Muscle layer of colon (tissue), 2 donors: ENCODE results near the gene ADCY9.
"Not testable (repeated sequence)": the region's sequence is repeated elsewhere in the genome, so short reads cannot be mapped to it uniquely, and the experiment has no call there.

Experiments
- H3K27ac ChIP-seq: one replicate; pipeline ENCODE4 v1.7.0; 2013; ENCODE audit warnings: low read depth, mild to moderate bottlenecking, low read length, moderate library complexity
- H3K27me3 ChIP-seq, 2 donors: one replicate each; pipeline ENCODE4 v1.7.0; 2013; ENCODE audit warnings: low read length in 2 of 2, mild to moderate bottlenecking in 2 of 2; ENCODE audit not compliant: insufficient read depth in 2 of 2, control insufficient read depth in 1 of 2
- H3K36me3 ChIP-seq: one replicate; pipeline ENCODE4 v1.7.0; 2013; ENCODE audit warnings: mild to moderate bottlenecking, low read length; ENCODE audit not compliant: insufficient read depth
- H3K4me1 ChIP-seq: one replicate; pipeline ENCODE4 v1.7.0; 2013; ENCODE audit warnings: mild to moderate bottlenecking, low read length; ENCODE audit not compliant: insufficient read depth
- H3K4me3 ChIP-seq, 2 donors: one replicate each; pipeline ENCODE4 v1.7.0; 2013; ENCODE audit warnings: low read length in 2 of 2, low read depth in 1 of 2, mild to moderate bottlenecking in 1 of 2, moderate library complexity in 1 of 2
- H3K9ac ChIP-seq: one replicate; pipeline ENCODE4 v1.7.0; 2013; ENCODE audit warnings: low read length
- H3K9me3 ChIP-seq: one replicate; pipeline ENCODE4 v1.7.0; 2013; ENCODE audit warnings: mild to moderate bottlenecking, low read length
- donor health status: abdominal sarcoma.
- donor health status: Adenocarcinoma of cecum.

The ADCY9 gene

GRCh38 chr16:4116325-4117249, at the start of gene ADCY9:
Gene ADCY9 (minus strand): TSS chr16:4116442. CDS start chr16:4115442, 1,000 bp downstream.
- H3K36me3 ChIP-seq, result no peaks in the 10 kb centered on the region
- H3K9me3 ChIP-seq, result no peaks in the 10 kb centered on the region
- H3K27ac ChIP-seq, result peak within 1 kb of the TSS; percentile 90
- peak within 1 kb of the TSS; percentile 71 for H3K9ac ChIP-seq
- no peaks in the 10 kb centered on the region for H3K27me3 ChIP-seq
- H3K4me3 ChIP-seq, result peak within 1 kb of the TSS; percentile 72 to 74
- peaks cover 31% of the 10 kb centered on the region for H3K4me1 ChIP-seq

- Histone ChIP-seq H3K9me3 (no peaks in the 10 kb centered on the region), H3K36me3 (no peaks in the 10 kb centered on the region)
Observed at GRCh38 chr16:4160658-4161430, 44.6 kb upstream of the ADCY9 start.

GRCh38 chr16:4159726-4160125, 43.5 kb upstream of the ADCY9 start:
- Histone ChIP-seq H3K4me1 (no peaks in the 10 kb centered on the region), H3K9ac (no peak overlapping the region), H3K4me3 (no peak overlapping the region), H3K27ac (no peak overlapping the region), H3K36me3 (no peaks in the 10 kb centered on the region), H3K27me3 (no peaks in the 10 kb centered on the region), H3K9me3 (no peaks in the 10 kb centered on the region)

More at GRCh38 chr16:4160658-4161430, 44.6 kb upstream of the ADCY9 start:
- no peaks in the 10 kb centered on the region for H3K4me1 ChIP-seq
- no peak overlapping the region for H3K27ac ChIP-seq
- H3K27me3 ChIP-seq, result no peaks in the 10 kb centered on the region
- H3K9ac ChIP-seq, result no peak overlapping the region
- H3K4me3 ChIP-seq, result no peak overlapping the region

- Histone ChIP-seq H3K27me3 (no peaks in the 10 kb centered on the region), H3K9ac (no peak overlapping the region), H3K36me3 (no peaks in the 10 kb centered on the region), H3K9me3 (no peaks in the 10 kb centered on the region), H3K27ac (no peak overlapping the region), H3K4me3 (no peak overlapping the region), H3K4me1 (no peaks in the 10 kb centered on the region)
Observed at GRCh38 chr16:4158143-4159093, 42.2 kb upstream of the ADCY9 start.

GRCh38 chr16:4157376-4157825, 41.2 kb upstream of the ADCY9 start:
- Histone ChIP-seq H3K9me3 (no peaks in the 10 kb centered on the region), H3K27me3 (no peaks in the 10 kb centered on the region), H3K4me1 (no peaks in the 10 kb centered on the region), H3K4me3 (no peak overlapping the region), H3K9ac (no peak overlapping the region), H3K36me3 (no peaks in the 10 kb centered on the region), H3K27ac (no peak overlapping the region)

- H3K4me1 ChIP-seq, H3K36me3 ChIP-seq, H3K9ac ChIP-seq, H3K27me3 ChIP-seq, H3K9me3 ChIP-seq, H3K27ac ChIP-seq, H3K4me3 ChIP-seq: not testable (repeated sequence)
Observed at GRCh38 chr16:4156503-4156902, 40.3 kb upstream of the ADCY9 start.

GRCh38 chr16:4153364-4153763, 37.1 kb upstream of the ADCY9 start:
- not testable (repeated sequence) for H3K9me3 ChIP-seq, H3K27ac ChIP-seq, H3K4me1 ChIP-seq, H3K36me3 ChIP-seq, H3K9ac ChIP-seq, H3K4me3 ChIP-seq, H3K27me3 ChIP-seq

- H3K27ac ChIP-seq, result no peak overlapping the region
- no peaks in the 10 kb centered on the region for H3K4me1 ChIP-seq
- H3K9ac ChIP-seq, result no peak overlapping the region
- no peaks in the 10 kb centered on the region for H3K9me3 ChIP-seq
- no peaks in the 10 kb centered on the region for H3K27me3 ChIP-seq
- H3K4me3 ChIP-seq, result no peak overlapping the region
- H3K36me3 ChIP-seq, result no peaks in the 10 kb centered on the region
Observed at GRCh38 chr16:4152267-4152666, 36.0 kb upstream of the ADCY9 start.

- Histone ChIP-seq H3K27me3 (no peaks in the 10 kb centered on the region), H3K9me3 (no peaks in the 10 kb centered on the region), H3K4me3 (no peak overlapping the region), H3K36me3 (no peaks in the 10 kb centered on the region), H3K9ac (no peak overlapping the region), H3K4me1 (no peaks in the 10 kb centered on the region), H3K27ac (no peak overlapping the region)
Observed at GRCh38 chr16:4147236-4147635, 31.0 kb upstream of the ADCY9 start.

- Histone ChIP-seq H3K9me3 (no peaks in the 10 kb centered on the region), H3K9ac (no peak overlapping the region), H3K4me3 (no peak overlapping the region), H3K27me3 (no peaks in the 10 kb centered on the region), H3K36me3 (no peaks in the 10 kb centered on the region), H3K27ac (no peak overlapping the region), H3K4me1 (no peaks in the 10 kb centered on the region)
Observed at GRCh38 chr16:4142268-4142667, 26.0 kb upstream of the ADCY9 start.

- no peaks in the 10 kb centered on the region for H3K36me3 ChIP-seq
- H3K9me3 ChIP-seq, result no peaks in the 10 kb centered on the region
- no peaks in the 10 kb centered on the region for H3K27me3 ChIP-seq
- H3K9ac ChIP-seq, result no peak overlapping the region
- no peaks in the 10 kb centered on the region for H3K4me1 ChIP-seq
- no peak overlapping the region for H3K27ac ChIP-seq
- H3K4me3 ChIP-seq, result no peak overlapping the region
Observed at GRCh38 chr16:4141604-4142003, 25.4 kb upstream of the ADCY9 start.
